NT2/D1 (cell line): ENCODE data around the gene AIFM3.

Experiments
- SUZ12 ChIP-seq: IDR thresholded peaks from 2 replicates; pipeline ENCODE4 v1.6.1; 2011; ENCODE audit not compliant: insufficient read length, insufficient read depth; ENCODE audit errors: extremely low read depth
- ZNF274 ChIP-seq: IDR thresholded peaks from 2 replicates; pipeline ENCODE4 v1.6.1; 2011; ENCODE audit warnings: mild to moderate bottlenecking, low read depth, low read length

DNA sequence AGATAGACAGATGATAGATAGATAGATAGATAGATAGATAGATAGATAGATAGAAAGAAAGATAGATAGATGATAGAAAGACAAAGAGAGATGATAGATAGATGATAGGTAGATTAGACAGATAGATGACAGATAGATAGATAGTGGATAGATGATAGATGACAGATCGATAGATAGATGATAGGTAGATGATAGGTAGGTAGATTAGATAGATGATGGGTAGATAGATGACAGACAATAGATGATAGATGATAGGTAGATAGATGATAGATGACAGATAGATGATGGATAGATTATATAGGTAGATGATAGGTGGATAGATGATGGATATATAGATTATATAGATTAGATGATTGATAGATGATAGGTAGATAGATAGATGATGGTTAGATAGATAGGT lies 19.3 kb downstream of the AIFM3 start:
- no peak for TF ChIP-seq ZNF274
- TF ChIP-seq SUZ12 = no peak
